Type B pancreatic cell (in vitro differentiated cells): Measurements from ENCODE around the gene LAMB4. TPM values are rescaled to one million over a fixed set of nuclear protein-coding genes. Genes with fewer than 3 reads are reported as not detected.

Source experiments
- DNase-seq: peaks from one replicate; pipeline ENCODE4 v3.0.0; 2021; ENCODE audit warnings: mixed read lengths; ENCODE audit not compliant: unreplicated experiment; ENCODE audit errors: extremely low spot score
- H3K27ac Mint-ChIP-seq: 2 replicates; pipeline ENCODE4 v1.8.0; 2021; ENCODE audit warnings: mild to moderate bottlenecking, mixed read lengths
- H3K27me3 Mint-ChIP-seq: 2 replicates; pipeline ENCODE4 v1.8.0; 2021; ENCODE audit warnings: mixed read lengths
- H3K36me3 Mint-ChIP-seq: 2 replicates; pipeline ENCODE4 v1.8.0; 2021; ENCODE audit warnings: mixed read lengths
- H3K4me1 Mint-ChIP-seq: one replicate; pipeline ENCODE4 v1.8.0; 2021; ENCODE audit warnings: mixed read lengths; ENCODE audit not compliant: unreplicated experiment
- H3K4me3 Mint-ChIP-seq: 2 replicates; pipeline ENCODE4 v1.8.0; 2021; ENCODE audit warnings: mild to moderate bottlenecking, mixed read lengths
- H3K9me3 Mint-ChIP-seq: 2 replicates; pipeline ENCODE4 v1.8.0; 2021; ENCODE audit warnings: mixed read lengths
- CTCF ChIP-seq: fragments of 200-600 bp; sonication (generic); conservative IDR thresholded peaks from 2 replicates; pipeline ENCODE4 v1.5.0; 2021; ENCODE audit warnings: antibody characterized with exemption, mild to moderate bottlenecking
- total RNA-seq: library from RNA; stranded (reverse); gene quantifications from 2 replicates; pipeline ENCODE4 v1.2.1, GENCODE V29; 2021; ENCODE audit warnings: low replicate concordance

LAMB4 gene
- total RNA-seq, 1 donor from 2014 or later, result 1.3 TPM

GRCh38 chr7:107975394-107976013 lies 154.7 kb downstream of the LAMB4 start:
- Mint-ChIP-seq H3K9me3 (no peaks in the 10 kb centered on the region), H3K36me3 (peaks cover 53% of the 10 kb centered on the region), H3K27ac (no peak overlapping the region), H3K27me3 (no peaks in the 10 kb centered on the region), H3K4me1 (peaks cover 18% of the 10 kb centered on the region), H3K4me3 (no peak overlapping the region)
- DNase-seq, result no peak
- no peak for TF ChIP-seq CTCF

GRCh38 chr7:107973861-107974260 lies 156.3 kb downstream of the LAMB4 start:
- H3K27me3 Mint-ChIP-seq, result no peaks in the 10 kb centered on the region
- no peaks in the 10 kb centered on the region for H3K9me3 Mint-ChIP-seq
- TF ChIP-seq CTCF, result no peak
- H3K4me3 Mint-ChIP-seq, result no peak overlapping the region
- H3K4me1 Mint-ChIP-seq, result peaks cover 18% of the 10 kb centered on the region
- no peak for DNase-seq
- peaks cover 56% of the 10 kb centered on the region for H3K36me3 Mint-ChIP-seq
- H3K27ac Mint-ChIP-seq, result no peak overlapping the region

Other genes with a start within 250 kb of the LAMB4 start
- gene DLD, start 239.2 kb downstream of the LAMB4 start, total RNA-seq, result 74.3 and 80.7 TPM in 2 replicates
- 141 and 226 TPM in 2 replicates for gene LAMB1, start 127.2 kb downstream of the LAMB4 start, total RNA-seq